B cell (primary cell): Measurements from ENCODE around the gene DPYD. TPM values are rescaled to one million over a fixed set of nuclear protein-coding genes. Genes with fewer than 3 reads are reported as not detected.

Experiments
- ATAC-seq: fragments of 200-7000 bp; cut with Tn5 transposase; one replicate; pipeline ENCODE4 v1.10.0; 2021; ENCODE audit warnings: low read depth, mild to moderate bottlenecking, moderate number of reproducible peaks, moderate library complexity
- CTCF ChIA-PET: fragments of 350-600 bp; sonication (Branson Sonifier 250); formaldehyde crosslinking; loops from one replicate; lab custom pipeline; 2021; ENCODE audit warnings: antibody characterized with exemption, inconsistent platforms; lab: Charles Lee
- POLR2A ChIA-PET: fragments of 350-600 bp; sonication (Branson Sonifier 250); formaldehyde crosslinking; loops from one replicate; lab custom pipeline; 2021; ENCODE audit warnings: antibody characterized with exemption; lab: Charles Lee
- DNase-seq: peaks from one replicate; pipeline ENCODE4 v3.0.0; 2013
- H2AFZ ChIP-seq: 2 replicates; pipeline ENCODE4 v1.6.1; 2012; ENCODE audit warnings: mild to moderate bottlenecking, low read depth, low read length; ENCODE audit not compliant: insufficient read depth, poor library complexity, severe bottlenecking
- H3K27ac ChIP-seq, 2 donors: 1 replicate in 1 of 2; 2 replicates in 1 of 2; pipeline ENCODE4 v1.5.1; 2012 to 2013; ENCODE audit warnings: low read length in 2 of 2, mild to moderate bottlenecking in 2 of 2, moderate library complexity in 1 of 2
- H3K27me3 ChIP-seq, 4 experiments: fragments of 200-600 bp in 1 of 4; sonication (generic) in 1 of 4; replicated peaks in 1 of 4; 1 replicate in 2 of 4; 2 replicates in 2 of 4; pipeline versions ENCODE4 v1.6.1 to v1.7.0; 2013 to 2016; ENCODE audit warnings: low read length in 3 of 4, mild to moderate bottlenecking in 2 of 4, mixed read lengths in 1 of 4, moderate library complexity in 1 of 4; ENCODE audit not compliant: insufficient read depth in 4 of 4, control insufficient read depth in 3 of 4; ENCODE audit errors: control extremely low read depth in 1 of 4
- H3K36me3 ChIP-seq, 2 experiments: replicated peaks in 1 of 2; 1 replicate in 1 of 2; 2 replicates in 1 of 2; pipeline versions ENCODE4 v1.6.1 to v1.7.1; 2013; ENCODE audit warnings: low read length in 1 of 2; ENCODE audit not compliant: insufficient read depth in 2 of 2, control insufficient read depth in 1 of 2; ENCODE audit errors: control extremely low read depth in 1 of 2, extremely low read depth in 1 of 2
- H3K4me1 ChIP-seq, 2 donors: fragments of 200-600 bp in 1 of 2; sonication (generic) in 1 of 2; 1 replicate in 1 of 2; 2 replicates in 1 of 2; pipeline versions ENCODE4 v1.5.1 to v1.6.1; 2013 to 2017; ENCODE audit warnings: low read length in 2 of 2; ENCODE audit not compliant: control insufficient read depth in 2 of 2, insufficient read depth in 2 of 2
- H3K4me2 ChIP-seq: replicated peaks from 2 replicates; pipeline ENCODE3; 2012; ENCODE audit warnings: mild to moderate bottlenecking, low read depth, low read length; ENCODE audit not compliant: poor library complexity, severe bottlenecking
- H3K4me3 ChIP-seq, 5 experiments: fragments of 200-600 bp in 1 of 5; sonication (generic) in 1 of 5; 1 replicate in 3 of 5; 2 replicates in 2 of 5; pipeline versions ENCODE4 v1.5.1 to v1.7.0; 2011 to 2016; ENCODE audit warnings: low read length in 4 of 5, mild to moderate bottlenecking in 4 of 5, low read depth in 2 of 5, control low read depth in 1 of 5, moderate library complexity in 1 of 5; ENCODE audit not compliant: insufficient read depth in 1 of 5; ENCODE audit errors: control extremely low read depth in 1 of 5, extremely low read depth in 1 of 5
- H3K79me2 ChIP-seq: fragments of 200-600 bp; sonication (generic); one replicate; pipeline ENCODE4 v1.6.0; 2016; ENCODE audit warnings: low read length; ENCODE audit not compliant: control insufficient read depth, insufficient read depth
- H3K9ac ChIP-seq: fragments of 200-600 bp; sonication (generic); 2 replicates; pipeline ENCODE4 v1.6.1; 2017; ENCODE audit warnings: mild to moderate bottlenecking, low read length, moderate library complexity
- H3K9me3 ChIP-seq, 3 donors: one replicate each; pipeline versions ENCODE4 v1.6.1 to v1.7.1; 2013; ENCODE audit warnings: low read length in 2 of 3; ENCODE audit not compliant: control insufficient read depth in 2 of 3, insufficient read depth in 1 of 3; ENCODE audit errors: control extremely low read depth in 1 of 3
- H4K20me1 ChIP-seq: 2 replicates; pipeline ENCODE4 v1.6.0; 2012; ENCODE audit warnings: mild to moderate bottlenecking, low read length; ENCODE audit not compliant: insufficient read depth, control insufficient read depth, poor library complexity, severe bottlenecking
- H3K27ac Mint-ChIP-seq: one replicate; pipeline ENCODE4 v1.8.0; 2021; ENCODE audit warnings: mixed read lengths
- H3K27me3 Mint-ChIP-seq: one replicate; pipeline ENCODE4 v1.8.0; 2021; ENCODE audit warnings: mixed read lengths
- H3K4me1 Mint-ChIP-seq: one replicate; pipeline ENCODE4 v1.8.0; 2021; ENCODE audit warnings: mixed read lengths
- H3K4me3 Mint-ChIP-seq: one replicate; pipeline ENCODE4 v1.8.0; 2021; ENCODE audit warnings: mixed read lengths
- H3K9me3 Mint-ChIP-seq: one replicate; pipeline ENCODE4 v1.8.0; 2022; ENCODE audit warnings: mixed read lengths; ENCODE audit not compliant: insufficient read depth
- CTCF ChIP-seq: fragments of 200-600 bp; IDR thresholded peaks from one replicate; pipeline ENCODE4 v1.8.0; 2022; ENCODE audit warnings: antibody characterized with exemption, mild to moderate bottlenecking
- EZH2 ChIP-seq: IDR thresholded peaks from 2 replicates; pipeline ENCODE4 v1.6.1; 2012; ENCODE audit warnings: borderline replicate concordance, low read depth, mild to moderate bottlenecking, moderate library complexity, low read length; ENCODE audit not compliant: insufficient read depth, poor library complexity, severe bottlenecking
- WGBS: methylation state at CpG from one replicate; pipeline ENCODE4 v1.1.5; 2013; ENCODE audit warnings: missing lambda C conversion rate; ENCODE audit not compliant: insufficient coverage; 5-methylcytosine and 5-hydroxymethylcytosine counted together
- intact Hi-C: fragments of 100-400 bp; cut with micrococcal nuclease; formaldehyde crosslinking; loops from one replicate; pipeline ENCODE4 v1.10.0; 2022
- polyA plus RNA-seq: library from polyadenylated mRNA; depleted of rRNA; stranded (reverse); fragments of >200 nt; gene quantifications from 2 replicates; pipeline ENCODE4 v1.2.3, GENCODE V29; 2012
- total RNA-seq, 2 donors: library from RNA; stranded (reverse); fragments of 120-200 nt in 1 of 2; gene quantifications; 1 replicate in 1 of 2; 2 replicates in 1 of 2; pipeline versions ENCODE4 v1.2.3 to v1.2.4, GENCODE V29; 2013 to 2022

The DPYD gene
- total and polyA plus RNA-seq, 2 donors (not counting 1 experiment from before 2014, with no cell fraction given): 4.2 to 19.0 TPM

- Mint-ChIP-seq H3K27me3 (no peaks in the 10 kb centered on the region), H3K4me1 (peaks cover 19% of the 10 kb centered on the region), H3K4me3 (no peak overlapping the region), H3K9me3 (no peaks in the 10 kb centered on the region), H3K27ac (no peak overlapping the region)
- Histone ChIP-seq H3K36me3 (no peaks in the 10 kb centered on the region), H3K9ac (no peak overlapping the region), H3K27ac (no peak overlapping the region), H4K20me1 (no peaks in the 10 kb centered on the region), H3K9me3 (no peaks in the 10 kb centered on the region), H3K4me2 (no peak overlapping the region), H3K27me3 (no peaks in the 10 kb centered on the region), H3K79me2 (no peaks in the 10 kb centered on the region), H3K4me3 (no peak overlapping the region), H2AFZ (no peak overlapping the region), H3K4me1 (peaks cover 5 to 12% of the 10 kb centered on the region in 2 donors)
- ATAC-seq (no peak), DNase-seq (no peak)
- 100% methylated on average over 1 of the region's 2 CpGs for WGBS
- ChIA-PET CTCF (no interaction called here), POLR2A (no interaction called here)
- TF ChIP-seq EZH2 (no peak), CTCF (no peak)
- intact Hi-C loops: no loop called here
Measured at GRCh38 chr1:97783751-97784150, 137.1 kb downstream of the DPYD start.

GRCh38 chr1:97781762-97782337, 139.0 kb downstream of the DPYD start:
- TF ChIP-seq CTCF (no peak), EZH2 (no peak)
- DNase-seq (peak; percentile 4), ATAC-seq (no peak)
- Histone ChIP-seq H3K4me2 (peak overlapping the region; percentile 24), H3K79me2 (no peaks in the 10 kb centered on the region), H2AFZ (no peak overlapping the region), H3K9ac (peak overlapping the region; percentile 18), H3K27me3 (no peaks in the 10 kb centered on the region), H3K4me1 (peaks cover 5 to 12% of the 10 kb centered on the region in 2 donors), H3K27ac (no peak overlapping the region), H3K9me3 (no peaks in the 10 kb centered on the region), H3K4me3 (no peak overlapping the region), H3K36me3 (no peaks in the 10 kb centered on the region), H4K20me1 (no peaks in the 10 kb centered on the region)
- intact Hi-C loops: no loop called here
- H3K9me3 Mint-ChIP-seq: no peaks in the 10 kb centered on the region
- H3K27ac Mint-ChIP-seq: no peak overlapping the region
- POLR2A ChIA-PET: no interaction called here
- no peak overlapping the region for H3K4me3 Mint-ChIP-seq
- H3K27me3 Mint-ChIP-seq: no peaks in the 10 kb centered on the region
- 67% methylated on average over 3 of the region's 4 CpGs for WGBS
- peaks cover 16% of the 10 kb centered on the region for H3K4me1 Mint-ChIP-seq
- CTCF ChIA-PET: no interaction called here
